ENCODE results near the gene SHC3.

DNA sequence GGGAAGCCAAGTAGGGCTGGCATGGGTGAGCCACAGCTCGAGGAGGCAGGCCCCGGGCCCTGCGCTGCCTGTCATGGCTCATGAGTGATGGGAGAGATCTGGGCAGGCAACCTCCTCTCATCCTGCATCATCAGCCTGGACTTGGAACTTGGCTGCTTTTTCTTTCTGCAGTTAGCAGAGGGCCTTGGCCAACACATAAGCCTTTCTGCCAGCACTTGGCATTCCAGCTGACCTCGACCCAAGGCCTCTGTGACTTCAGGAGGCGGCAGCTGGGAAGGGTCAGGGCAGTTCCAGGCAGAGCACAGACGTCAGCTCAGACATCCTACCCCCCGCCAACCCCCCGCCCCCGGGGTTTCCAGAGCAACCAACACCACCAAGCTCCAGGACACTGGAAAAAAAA, 179.7 kb downstream of the SHC3 start:
- TF ChIP-seq, protein P1, sequence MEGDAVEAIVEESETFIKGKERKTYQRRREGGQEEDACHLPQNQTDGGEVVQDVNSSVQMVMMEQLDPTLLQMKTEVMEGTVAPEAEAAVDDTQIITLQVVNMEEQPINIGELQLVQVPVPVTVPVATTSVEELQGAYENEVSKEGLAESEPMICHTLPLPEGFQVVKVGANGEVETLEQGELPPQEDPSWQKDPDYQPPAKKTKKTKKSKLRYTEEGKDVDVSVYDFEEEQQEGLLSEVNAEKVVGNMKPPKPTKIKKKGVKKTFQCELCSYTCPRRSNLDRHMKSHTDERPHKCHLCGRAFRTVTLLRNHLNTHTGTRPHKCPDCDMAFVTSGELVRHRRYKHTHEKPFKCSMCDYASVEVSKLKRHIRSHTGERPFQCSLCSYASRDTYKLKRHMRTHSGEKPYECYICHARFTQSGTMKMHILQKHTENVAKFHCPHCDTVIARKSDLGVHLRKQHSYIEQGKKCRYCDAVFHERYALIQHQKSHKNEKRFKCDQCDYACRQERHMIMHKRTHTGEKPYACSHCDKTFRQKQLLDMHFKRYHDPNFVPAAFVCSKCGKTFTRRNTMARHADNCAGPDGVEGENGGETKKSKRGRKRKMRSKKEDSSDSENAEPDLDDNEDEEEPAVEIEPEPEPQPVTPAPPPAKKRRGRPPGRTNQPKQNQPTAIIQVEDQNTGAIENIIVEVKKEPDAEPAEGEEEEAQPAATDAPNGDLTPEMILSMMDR (IDR thresholded peaks at IDR 0.05), result no peak
- TF ChIP-seq POLR2A (IDR thresholded peaks at IDR 0.05), result no peak

All from body of pancreas (tissue), 4 donors.